Body of pancreas (tissue), 4 donors: ENCODE results near the gene COL5A1. TPM values are rescaled to one million over a fixed set of nuclear protein-coding genes. Genes with fewer than 3 reads are reported as not detected.

Experiments
- ATAC-seq: fragments of 150-250 bp; one replicate; pipeline ENCODE4 v1.9.1; 2016
- DNase-seq, 4 donors: peaks; one replicate each; pipeline ENCODE4 v3.0.0-alpha.2; 2019
- H3K27ac ChIP-seq, 4 donors: fragments of 200-600 bp; sonication (generic); 1 replicate in 3 of 4; 2 replicates in 1 of 4; pipeline versions ENCODE4 v1.5.1 to v1.6.1; 2016 to 2019; ENCODE audit warnings: mild to moderate bottlenecking in 1 of 4, mixed read lengths in 1 of 4, moderate library complexity in 1 of 4
- H3K27me3 ChIP-seq, 2 donors: fragments of 200-600 bp; sonication (generic); one replicate each; pipeline ENCODE4 v1.6.0; 2016; ENCODE audit warnings: mild to moderate bottlenecking in 1 of 2
- H3K36me3 ChIP-seq, 2 donors: fragments of 200-600 bp; sonication (generic); replicated peaks in 1 of 2; 2 replicates each; pipeline ENCODE4 v1.5.1; 2016; ENCODE audit warnings: low read depth in 2 of 2; ENCODE audit not compliant: insufficient read depth in 1 of 2
- H3K4me1 ChIP-seq: fragments of 200-600 bp; sonication (generic); one replicate; pipeline ENCODE4 v1.6.0; 2016
- H3K4me3 ChIP-seq, 2 donors: fragments of 200-600 bp; sonication (generic); 1 replicate in 1 of 2; 2 replicates in 1 of 2; pipeline ENCODE4 v1.5.1; 2016 to 2019
- H3K9me3 ChIP-seq, 3 donors: fragments of 200-600 bp; sonication (generic); 1 replicate in 2 of 3; 2 replicates in 1 of 3; pipeline ENCODE4 v1.5.1; 2016
- CTCF ChIP-seq, 7 experiments: fragments of 450-650 bp in 4 of 7; fragments of 200-600 bp in 3 of 7; sonication (generic) in 3 of 7; IDR thresholded peaks; one replicate each; pipeline ENCODE4 v1.5.1; 2016 to 2019; ENCODE audit warnings: antibody characterized with exemption in 7 of 7
- POLR2A ChIP-seq, 3 donors: fragments of 450-650 bp; IDR thresholded peaks; one replicate each; pipeline ENCODE4 v1.6.1; 2016; ENCODE audit warnings: antibody characterized with exemption in 3 of 3, mild to moderate bottlenecking in 2 of 3
- WGBS, 2 donors: methylation state at CpG; one replicate each; pipeline ENCODE4 v1.1.5; 2017; 5-methylcytosine and 5-hydroxymethylcytosine counted together
- intact Hi-C: fragments of 100-400 bp; cut with DNase I; formaldehyde crosslinking; loops from one replicate; pipeline ENCODE4 v1.15.1; 2023
- total RNA-seq, 2 donors: library from RNA; depleted of rRNA; stranded (reverse); fragments of >200 nt; gene quantifications; one replicate each; pipeline ENCODE4 v1.1.0, GENCODE V29; 2016

The COL5A1 gene
- total RNA-seq, 2 donors from 2014 or later = 7.0 to 14.5 TPM

GRCh38 chr9:134594078-134594941 is 47.3 kb upstream of the COL5A1 start:
- H3K27ac ChIP-seq = no peak overlapping the region
- TF ChIP-seq CTCF (IDR thresholded peaks at IDR 0.05) (no peak), POLR2A (IDR thresholded peaks at IDR 0.05) (no peak)
- no peaks in the 10 kb centered on the region for H3K4me1 ChIP-seq
- ATAC-seq (no peak), DNase-seq (no peak)
- intact Hi-C loops = no loop called here
- H3K27me3 ChIP-seq = peaks cover 0 to 3% of the 10 kb centered on the region in 2 donors
- WGBS, 2 donors = 80 to 93% methylated on average over 5 to 15 of the region's 15 CpGs
- H3K9me3 ChIP-seq = no peaks in the 10 kb centered on the region
- no peaks in the 10 kb centered on the region for H3K36me3 ChIP-seq
- H3K4me3 ChIP-seq = no peak overlapping the region

GRCh38 chr9:134595014-134595413 is 46.6 kb upstream of the COL5A1 start:
- DNase-seq = no peak
- no peak for ATAC-seq
- H3K27ac ChIP-seq = no peak overlapping the region
- H3K36me3 ChIP-seq = no peaks in the 10 kb centered on the region
- no peaks in the 10 kb centered on the region for H3K27me3 ChIP-seq
- H3K9me3 ChIP-seq = no peaks in the 10 kb centered on the region
- WGBS, 2 donors = 84 to 86% methylated on average over 7 to 9 of the region's 9 CpGs
- no peaks in the 10 kb centered on the region for H3K4me1 ChIP-seq
- no peak overlapping the region for H3K4me3 ChIP-seq
- TF ChIP-seq CTCF (IDR thresholded peaks at IDR 0.05) = no peak
- no peak for TF ChIP-seq POLR2A (IDR thresholded peaks at IDR 0.05)
- intact Hi-C loops = no loop called here

GRCh38 chr9:134597041-134597913 is 44.3 kb upstream of the COL5A1 start:
- no peak overlapping the region for H3K4me3 ChIP-seq
- DNase-seq (no peak), ATAC-seq (no peak)
- peaks cover 0 to 5% (median 0%) of the 10 kb centered on the region in 3 donors for H3K9me3 ChIP-seq
- intact Hi-C loops = no loop called here
- no peak overlapping the region for H3K27ac ChIP-seq
- H3K36me3 ChIP-seq = no peaks in the 10 kb centered on the region
- H3K4me1 ChIP-seq = no peaks in the 10 kb centered on the region
- WGBS, 2 donors = 69 to 70% methylated on average over 21 to 25 of the region's 25 CpGs
- H3K27me3 ChIP-seq = no peaks in the 10 kb centered on the region
- TF ChIP-seq POLR2A (IDR thresholded peaks at IDR 0.05) (no peak), CTCF (IDR thresholded peaks at IDR 0.05) (no peak)

GRCh38 chr9:134597957-134598883 is 43.4 kb upstream of the COL5A1 start:
- Histone ChIP-seq H3K27me3 (peaks cover 0 to 7% of the 10 kb centered on the region in 2 donors), H3K36me3 (no peaks in the 10 kb centered on the region), H3K9me3 (peaks cover 0 to 5% (median 0%) of the 10 kb centered on the region in 3 donors), H3K4me1 (no peaks in the 10 kb centered on the region), H3K4me3 (no peak overlapping the region), H3K27ac (no peak overlapping the region)
- DNase-seq (no peak), ATAC-seq (no peak)
- TF ChIP-seq POLR2A (IDR thresholded peaks at IDR 0.05) (no peak), CTCF (IDR thresholded peaks at IDR 0.05) (no peak)
- intact Hi-C loops = no loop called here
- WGBS, 2 donors = 41 to 43% methylated on average over 18 to 27 of the region's 27 CpGs
